MM.1S (cell line): ENCODE results near the gene TAF5L.

Source experiments
- DNase-seq: peaks from one replicate; pipeline ENCODE4 v3.0.0-alpha.2; 2015
- H2AFZ ChIP-seq: fragments of 300-600 bp; sonication (generic); 2 replicates; pipeline ENCODE4 v1.6.0; 2016; ENCODE audit warnings: antibody characterized with exemption, low read length
- H3F3A ChIP-seq: fragments of 300-600 bp; sonication (generic); 2 replicates; pipeline ENCODE4 v1.6.1; 2016; ENCODE audit warnings: mild to moderate bottlenecking, antibody characterized with exemption, low read length, moderate library complexity, mixed read lengths; ENCODE audit not compliant: insufficient read depth
- H3K27ac ChIP-seq: fragments of 300-600 bp; sonication (generic); 2 replicates; pipeline ENCODE4 v1.5.1; 2016; ENCODE audit warnings: mild to moderate bottlenecking, low read length
- H3K27me3 ChIP-seq: fragments of 300-600 bp; sonication (generic); replicated peaks from 2 replicates; pipeline ENCODE4 v1.6.0; 2016; ENCODE audit warnings: low read length; ENCODE audit not compliant: insufficient read depth
- H3K36me3 ChIP-seq: fragments of 300-600 bp; sonication (generic); replicated peaks from 2 replicates; pipeline ENCODE4 v1.6.1; 2016; ENCODE audit warnings: mild to moderate bottlenecking, low read length, mixed read lengths; ENCODE audit not compliant: insufficient read depth
- H3K4me1 ChIP-seq: fragments of 300-600 bp; sonication (generic); 2 replicates; pipeline ENCODE4 v1.6.1; 2016; ENCODE audit warnings: low read length, mixed read lengths
- H3K4me2 ChIP-seq: fragments of 300-600 bp; sonication (generic); 2 replicates; pipeline ENCODE4 v1.6.0; 2016; ENCODE audit warnings: low read depth, low read length
- H3K4me3 ChIP-seq: fragments of 300-600 bp; sonication (generic); 2 replicates; pipeline ENCODE4 v1.5.1; 2016; ENCODE audit warnings: low read length, mixed read lengths
- H3K79me2 ChIP-seq: fragments of 300-600 bp; sonication (generic); 2 replicates; pipeline ENCODE4 v1.6.1; 2016; ENCODE audit warnings: mixed run types, low read length, mixed read lengths
- H3K9ac ChIP-seq: fragments of 300-600 bp; sonication (generic); 2 replicates; pipeline ENCODE4 v1.6.1; 2016; ENCODE audit warnings: low read length, mixed read lengths
- H3K9me2 ChIP-seq: fragments of 300-600 bp; sonication (generic); replicated peaks from 2 replicates; pipeline ENCODE4 v1.6.1; 2016; ENCODE audit warnings: mild to moderate bottlenecking, low read length, mixed read lengths; ENCODE audit not compliant: insufficient read depth
- H3K9me3 ChIP-seq: fragments of 300-600 bp; sonication (generic); replicated peaks from 2 replicates; pipeline ENCODE4 v1.6.1; 2016; ENCODE audit warnings: mild to moderate bottlenecking, low read length, mixed read lengths; ENCODE audit not compliant: insufficient read depth
- H4K20me1 ChIP-seq: fragments of 300-600 bp; sonication (generic); 2 replicates; pipeline ENCODE4 v1.6.1; 2016; ENCODE audit warnings: mild to moderate bottlenecking, low read length, moderate library complexity, mixed read lengths; ENCODE audit not compliant: insufficient read depth
- EZH2 ChIP-seq: fragments of 300-600 bp; sonication (generic); optimal IDR thresholded peaks from 2 replicates; pipeline ENCODE3; 2017; ENCODE audit warnings: low read depth, mild to moderate bottlenecking, antibody characterized with exemption, low read length, mixed read lengths
- EZH2phosphoT487 ChIP-seq: fragments of 300-600 bp; sonication (generic); IDR thresholded peaks from 2 replicates; pipeline ENCODE4 v1.6.1; 2018; ENCODE audit warnings: antibody characterized with exemption, low read length
- TF ChIP-seq, protein P1 (sequence below): fragments of 300-600 bp; sonication (generic); IDR thresholded peaks from 2 replicates; pipeline ENCODE4 v1.5.1; 2016; ENCODE audit warnings: antibody characterized with exemption, low read length, mixed read lengths

TAF5L gene

DNA sequence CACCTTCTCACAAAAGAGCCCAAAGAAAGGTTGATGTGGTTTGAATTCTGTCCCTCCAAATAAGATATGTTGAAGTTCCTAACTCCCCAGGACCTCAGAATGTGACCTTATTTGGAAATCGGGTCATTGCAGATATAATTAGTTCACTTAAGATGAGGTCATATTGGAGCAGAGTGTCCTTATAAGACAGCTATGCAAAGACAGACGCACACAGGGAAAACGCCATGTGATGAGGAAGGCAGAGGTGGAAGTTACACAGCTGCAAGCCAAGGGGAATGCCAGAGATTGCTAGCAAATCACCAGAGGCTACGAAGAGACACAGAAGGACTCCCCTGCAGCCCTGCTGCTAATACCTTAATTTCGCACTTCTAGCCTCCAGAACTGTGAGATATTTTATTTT is 62.2 kb downstream of the TAF5L start:
- Histone ChIP-seq H3K79me2 (no peaks in the 10 kb centered on the region), H3K4me3 (no peak overlapping the region), H3K27ac (no peak overlapping the region), H3K9ac (no peak overlapping the region), H3K36me3 (no peaks in the 10 kb centered on the region), H3K4me1 (no peaks in the 10 kb centered on the region), H3K9me2 (no peaks in the 10 kb centered on the region), H3K4me2 (no peak overlapping the region), H3F3A (no peaks in the 10 kb centered on the region), H4K20me1 (no peaks in the 10 kb centered on the region), H3K27me3 (no peaks in the 10 kb centered on the region), H2AFZ (no peak overlapping the region), H3K9me3 (no peaks in the 10 kb centered on the region)
- TF ChIP-seq EZH2phosphoT487, result no peak
- TF ChIP-seq, protein P1, sequence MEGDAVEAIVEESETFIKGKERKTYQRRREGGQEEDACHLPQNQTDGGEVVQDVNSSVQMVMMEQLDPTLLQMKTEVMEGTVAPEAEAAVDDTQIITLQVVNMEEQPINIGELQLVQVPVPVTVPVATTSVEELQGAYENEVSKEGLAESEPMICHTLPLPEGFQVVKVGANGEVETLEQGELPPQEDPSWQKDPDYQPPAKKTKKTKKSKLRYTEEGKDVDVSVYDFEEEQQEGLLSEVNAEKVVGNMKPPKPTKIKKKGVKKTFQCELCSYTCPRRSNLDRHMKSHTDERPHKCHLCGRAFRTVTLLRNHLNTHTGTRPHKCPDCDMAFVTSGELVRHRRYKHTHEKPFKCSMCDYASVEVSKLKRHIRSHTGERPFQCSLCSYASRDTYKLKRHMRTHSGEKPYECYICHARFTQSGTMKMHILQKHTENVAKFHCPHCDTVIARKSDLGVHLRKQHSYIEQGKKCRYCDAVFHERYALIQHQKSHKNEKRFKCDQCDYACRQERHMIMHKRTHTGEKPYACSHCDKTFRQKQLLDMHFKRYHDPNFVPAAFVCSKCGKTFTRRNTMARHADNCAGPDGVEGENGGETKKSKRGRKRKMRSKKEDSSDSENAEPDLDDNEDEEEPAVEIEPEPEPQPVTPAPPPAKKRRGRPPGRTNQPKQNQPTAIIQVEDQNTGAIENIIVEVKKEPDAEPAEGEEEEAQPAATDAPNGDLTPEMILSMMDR, result no peak
- TF ChIP-seq EZH2, result no peak
- no peak for DNase-seq

DNA sequence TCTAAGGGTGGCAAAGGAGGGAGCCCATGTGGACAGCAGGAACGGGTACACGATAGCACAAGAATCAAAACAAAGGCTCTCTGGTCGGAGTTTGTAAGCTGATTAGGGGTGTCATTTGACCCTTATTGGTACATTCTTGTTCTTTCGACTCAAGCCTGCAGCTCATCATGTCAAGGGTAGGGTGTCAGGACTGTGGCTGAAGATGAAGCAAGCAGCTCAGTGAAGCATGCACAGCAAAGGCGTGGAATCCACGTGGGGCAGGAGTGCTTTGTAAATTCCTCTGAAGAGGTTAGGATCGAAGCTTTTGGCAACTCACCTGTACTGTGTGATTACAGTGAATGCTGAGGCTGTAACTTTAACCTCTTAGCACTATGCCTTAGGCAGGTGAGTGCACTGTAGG is 62.7 kb downstream of the TAF5L start:
- DNase-seq, result no peak
- H4K20me1 ChIP-seq, result no peaks in the 10 kb centered on the region
- H3K4me1 ChIP-seq, result no peaks in the 10 kb centered on the region
- TF ChIP-seq EZH2phosphoT487 (no peak), EZH2 (no peak)
- TF ChIP-seq, protein P1, result no peak
- no peaks in the 10 kb centered on the region for H3K79me2 ChIP-seq
- H3K9me3 ChIP-seq, result no peaks in the 10 kb centered on the region
- no peaks in the 10 kb centered on the region for H3F3A ChIP-seq
- H2AFZ ChIP-seq, result no peak overlapping the region
- H3K9me2 ChIP-seq, result no peaks in the 10 kb centered on the region
- H3K27ac ChIP-seq, result no peak overlapping the region
- no peak overlapping the region for H3K9ac ChIP-seq
- no peak overlapping the region for H3K4me3 ChIP-seq
- H3K27me3 ChIP-seq, result no peaks in the 10 kb centered on the region
- no peaks in the 10 kb centered on the region for H3K36me3 ChIP-seq
- no peak overlapping the region for H3K4me2 ChIP-seq

DNA sequence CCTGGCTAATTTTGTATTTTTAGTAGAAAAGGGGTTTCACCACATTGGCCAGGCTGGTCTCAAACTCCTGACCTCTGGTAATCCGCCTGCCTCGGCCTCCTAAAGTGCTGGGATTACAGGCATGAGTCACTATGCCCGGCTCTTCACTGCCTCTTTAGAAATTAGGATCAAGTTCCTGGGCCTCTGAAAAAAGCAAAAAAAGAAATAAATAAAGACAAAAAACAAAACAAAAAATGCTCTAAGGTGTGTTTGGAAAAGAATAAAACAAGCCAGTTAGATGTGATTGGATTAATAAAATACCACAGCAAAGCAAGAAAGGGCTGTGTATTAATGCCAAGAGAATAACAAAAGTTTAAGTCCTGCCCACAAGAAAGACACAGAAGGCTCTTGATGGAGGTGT is 63.2 kb downstream of the TAF5L start:
- H3F3A ChIP-seq, result peaks cover 3% of the 10 kb centered on the region
- H3K4me2 ChIP-seq, result no peak overlapping the region

More for the DNA sequence above, 63.2 kb downstream of the TAF5L start:
- Histone ChIP-seq H3K4me3 (no peak overlapping the region), H2AFZ (no peak overlapping the region), H4K20me1 (no peaks in the 10 kb centered on the region), H3K9me2 (no peaks in the 10 kb centered on the region), H3K9me3 (no peaks in the 10 kb centered on the region), H3K27ac (no peak overlapping the region), H3K4me1 (no peaks in the 10 kb centered on the region), H3K79me2 (peaks cover 3% of the 10 kb centered on the region), H3K36me3 (no peaks in the 10 kb centered on the region), H3K9ac (no peak overlapping the region), H3K27me3 (no peaks in the 10 kb centered on the region)
- TF ChIP-seq EZH2phosphoT487 (no peak), EZH2 (no peak)
- TF ChIP-seq, protein P1, result no peak
- DNase-seq, result no peak
